ENCODE measurements around the gene KRTAP25-1.

The KRTAP25-1 gene

DNA sequence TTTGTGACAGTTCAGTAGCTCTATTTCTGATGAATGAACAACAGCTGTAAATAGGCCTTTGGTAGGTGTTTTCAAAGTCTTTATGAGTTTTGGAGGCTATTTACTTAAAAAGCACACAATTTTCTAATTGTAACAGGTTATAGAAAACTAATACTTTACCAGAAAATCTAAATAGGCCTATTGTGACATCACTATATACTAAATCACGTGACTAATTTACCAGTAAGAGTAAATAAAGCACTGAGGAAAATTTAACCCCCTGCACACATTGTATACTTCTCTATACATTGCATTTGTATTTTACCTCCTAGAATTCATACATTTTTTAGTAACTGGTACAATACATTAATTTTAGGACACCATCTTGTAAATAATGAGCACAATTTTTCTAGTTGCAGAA lies 15.8 kb upstream of the KRTAP25-1 start:
- H3K27me3 ChIP-seq (ENCODE audit: control insufficient read depth, insufficient read depth, low read length) = no peaks in the 10 kb centered on the region
- no peaks in the 10 kb centered on the region for H3K9me3 ChIP-seq (replicated peaks; ENCODE audit: low read length)
- no peak overlapping the region for H3K4me2 ChIP-seq (ENCODE audit: low read length)
- H3K4me1 ChIP-seq (ENCODE audit: control insufficient read depth, insufficient read depth, low read length) = no peaks in the 10 kb centered on the region
- H3K4me3 ChIP-seq (ENCODE audit: low read length) = no peak overlapping the region
- no peaks in the 10 kb centered on the region for H3K36me3 ChIP-seq (ENCODE audit: insufficient read depth, low read length)
- H3K9ac ChIP-seq (ENCODE audit: low read depth, low read length) = no peak overlapping the region

DNA sequence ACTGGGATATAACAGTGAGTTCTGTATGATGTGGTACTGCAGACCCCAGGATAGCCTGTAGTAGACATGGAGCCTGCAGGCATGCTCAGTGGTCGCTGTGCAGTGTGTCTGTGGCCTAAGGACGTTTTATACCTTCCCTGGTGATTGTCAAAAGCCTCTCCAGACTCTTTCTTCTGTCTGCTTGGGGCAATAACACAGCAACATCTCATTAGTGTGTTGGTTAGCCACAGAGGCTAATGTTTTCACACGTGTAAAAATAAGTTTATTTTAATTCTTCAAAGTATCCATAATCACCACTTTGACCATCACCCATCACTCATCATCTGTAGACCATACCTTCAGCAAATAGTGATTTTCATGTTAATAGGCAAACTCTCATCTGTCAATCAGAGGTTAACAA lies 6.5 kb downstream of the KRTAP25-1 start, which contains the start of gene KRTAP24-1:
Gene KRTAP24-1, minus strand, starts transcription at position 101 of the 400 bp plus-strand sequence. Its CDS starts 18 bp downstream, at position 83.
- no peaks in the 10 kb centered on the region for H3K36me3 ChIP-seq (ENCODE audit: insufficient read depth, low read length)
- peaks cover 8% of the 10 kb centered on the region for H3K9me3 ChIP-seq (replicated peaks; ENCODE audit: low read length)
- no peak within 1 kb of the TSS for H3K9ac ChIP-seq (ENCODE audit: low read depth, low read length)
- no peaks in the 10 kb centered on the region for H3K4me1 ChIP-seq (ENCODE audit: control insufficient read depth, insufficient read depth, low read length)
- no peak within 1 kb of the TSS for H3K4me3 ChIP-seq (ENCODE audit: low read length)
- H3K4me2 ChIP-seq (ENCODE audit: low read length) = no peak within 1 kb of the TSS
- H3K27me3 ChIP-seq (ENCODE audit: control insufficient read depth, insufficient read depth, low read length) = no peaks in the 10 kb centered on the region

- Histone ChIP-seq H3K9me3 (replicated peaks; ENCODE audit: low read length) (peaks cover 11% of the 10 kb centered on the region), H3K9ac (ENCODE audit: low read depth, low read length) (no peak overlapping the region), H3K4me1 (ENCODE audit: control insufficient read depth, insufficient read depth, low read length) (no peaks in the 10 kb centered on the region), H3K36me3 (ENCODE audit: insufficient read depth, low read length) (no peaks in the 10 kb centered on the region), H3K4me2 (ENCODE audit: low read length) (no peak overlapping the region), H3K27me3 (ENCODE audit: control insufficient read depth, insufficient read depth, low read length) (no peaks in the 10 kb centered on the region), H3K4me3 (ENCODE audit: low read length) (no peak overlapping the region)
These were observed 17.7 kb downstream of the KRTAP25-1 start for GRCh38 chr21:30271611-30272010.

- no peaks in the 10 kb centered on the region for H3K4me1 ChIP-seq (ENCODE audit: control insufficient read depth, insufficient read depth, low read length)
- no peaks in the 10 kb centered on the region for H3K27me3 ChIP-seq (ENCODE audit: control insufficient read depth, insufficient read depth, low read length)
- H3K9me3 ChIP-seq (replicated peaks; ENCODE audit: low read length) = peaks cover 11% of the 10 kb centered on the region
- no peak overlapping the region for H3K9ac ChIP-seq (ENCODE audit: low read depth, low read length)
- H3K36me3 ChIP-seq (ENCODE audit: insufficient read depth, low read length) = no peaks in the 10 kb centered on the region
- H3K4me2 ChIP-seq (ENCODE audit: low read length) = no peak overlapping the region
- no peak overlapping the region for H3K4me3 ChIP-seq (ENCODE audit: low read length)
These were observed 18.2 kb downstream of the KRTAP25-1 start for GRCh38 chr21:30271156-30271555.

DNA sequence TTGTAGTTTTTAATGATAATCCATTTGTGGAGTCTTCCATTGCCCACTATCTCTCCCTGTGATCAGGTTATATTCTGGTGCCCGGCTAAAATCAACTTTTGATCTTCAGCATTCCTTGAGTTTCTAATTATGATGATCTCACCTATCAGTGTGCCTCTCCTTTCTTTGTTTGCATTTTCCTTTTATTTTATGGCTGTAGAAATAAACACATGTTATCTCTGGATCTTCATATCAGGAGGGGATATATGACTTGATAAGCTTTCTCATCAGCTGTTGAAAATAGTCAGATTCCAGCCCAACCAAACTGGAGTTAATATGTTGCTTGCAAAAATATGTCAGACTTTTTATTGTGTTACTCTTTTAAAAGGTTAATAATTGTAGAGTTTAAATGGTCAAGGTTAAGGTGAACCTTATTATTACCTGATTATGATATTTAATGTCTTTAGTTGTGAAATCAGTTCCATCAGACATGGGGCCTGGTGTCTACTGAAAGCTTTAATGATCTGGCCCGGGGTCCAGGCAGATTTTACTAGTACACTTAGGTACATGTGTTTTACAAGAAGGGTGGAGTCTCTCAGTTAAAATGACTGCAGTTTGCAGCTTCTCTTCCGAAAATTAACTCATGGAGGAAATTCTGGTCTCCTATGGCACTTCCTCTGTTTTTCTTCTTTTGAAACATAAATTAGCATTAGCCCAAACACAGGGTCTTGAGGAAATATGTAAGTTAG lies 19.3 kb downstream of the KRTAP25-1 start:
- no peak overlapping the region for H3K9ac ChIP-seq (ENCODE audit: low read depth, low read length)
- no peaks in the 10 kb centered on the region for H3K27me3 ChIP-seq (ENCODE audit: control insufficient read depth, insufficient read depth, low read length)
- H3K9me3 ChIP-seq (replicated peaks; ENCODE audit: low read length) = peaks cover 11% of the 10 kb centered on the region
- no peaks in the 10 kb centered on the region for H3K4me1 ChIP-seq (ENCODE audit: control insufficient read depth, insufficient read depth, low read length)
- H3K4me2 ChIP-seq (ENCODE audit: low read length) = no peak overlapping the region
- H3K4me3 ChIP-seq (ENCODE audit: low read length) = no peak overlapping the region
- no peaks in the 10 kb centered on the region for H3K36me3 ChIP-seq (ENCODE audit: insufficient read depth, low read length)

GRCh38 chr21:30268608-30269197 lies 20.6 kb downstream of the KRTAP25-1 start:
- Histone ChIP-seq H3K4me1 (ENCODE audit: control insufficient read depth, insufficient read depth, low read length) (no peaks in the 10 kb centered on the region), H3K4me2 (ENCODE audit: low read length) (no peak overlapping the region), H3K36me3 (ENCODE audit: insufficient read depth, low read length) (no peaks in the 10 kb centered on the region), H3K27me3 (ENCODE audit: control insufficient read depth, insufficient read depth, low read length) (no peaks in the 10 kb centered on the region), H3K9me3 (replicated peaks; ENCODE audit: low read length) (peaks cover 11% of the 10 kb centered on the region), H3K9ac (ENCODE audit: low read depth, low read length) (no peak overlapping the region), H3K4me3 (ENCODE audit: low read length) (no peak overlapping the region)

DNA sequence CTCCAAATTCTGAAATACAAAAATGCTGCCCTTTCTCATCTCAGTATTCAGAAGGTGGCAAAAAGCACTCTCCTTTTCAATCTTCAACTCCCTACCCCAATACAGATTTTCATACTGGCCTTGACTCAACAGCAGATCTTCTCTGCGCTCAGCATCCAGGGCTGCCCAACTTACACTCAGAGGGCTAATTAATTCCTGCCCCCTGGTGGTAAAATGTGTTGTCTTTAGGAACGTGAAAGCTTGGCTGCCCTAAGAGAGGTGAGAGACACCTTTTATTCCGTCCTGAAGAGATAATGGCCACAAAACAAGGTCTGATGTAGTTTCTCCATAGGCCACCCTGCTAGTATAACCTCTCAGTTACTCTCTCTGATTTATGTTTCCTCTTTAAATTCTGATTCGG lies 31.5 kb downstream of the KRTAP25-1 start:
- H3K4me1 ChIP-seq (ENCODE audit: control insufficient read depth, insufficient read depth, low read length) = no peaks in the 10 kb centered on the region
- H3K4me3 ChIP-seq (ENCODE audit: low read length) = no peak overlapping the region

DNA sequence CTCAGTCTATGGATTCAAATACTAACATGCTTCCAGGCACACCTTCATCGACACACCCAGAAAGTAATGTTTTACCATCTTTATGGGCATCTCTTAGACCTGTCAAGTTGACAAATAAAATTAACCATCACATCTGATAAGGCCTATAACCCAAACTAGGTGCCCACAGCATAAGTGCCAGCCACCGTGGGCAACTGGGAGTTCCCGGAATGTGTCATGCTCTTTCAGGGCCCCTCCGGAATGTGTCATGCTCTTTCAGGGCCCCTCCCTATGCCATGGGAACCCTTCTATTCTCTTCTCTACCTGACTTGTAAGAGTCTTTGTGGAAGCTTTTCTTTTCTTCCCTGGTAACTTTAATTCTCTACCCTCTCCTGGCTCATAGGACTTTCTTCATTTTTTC lies 33.2 kb downstream of the KRTAP25-1 start:
- no peaks in the 10 kb centered on the region for H3K27me3 ChIP-seq (ENCODE audit: control insufficient read depth, insufficient read depth, low read length)
- H3K36me3 ChIP-seq (ENCODE audit: insufficient read depth, low read length) = no peaks in the 10 kb centered on the region
- H3K4me2 ChIP-seq (ENCODE audit: low read length) = no peak overlapping the region
- peaks cover 3% of the 10 kb centered on the region for H3K9me3 ChIP-seq (replicated peaks; ENCODE audit: low read length)
- no peaks in the 10 kb centered on the region for H3K4me1 ChIP-seq (ENCODE audit: control insufficient read depth, insufficient read depth, low read length)
- no peak overlapping the region for H3K4me3 ChIP-seq (ENCODE audit: low read length)
- H3K9ac ChIP-seq (ENCODE audit: low read depth, low read length) = no peak overlapping the region

More for the DNA sequence above, 31.5 kb downstream of the KRTAP25-1 start:
- no peaks in the 10 kb centered on the region for H3K27me3 ChIP-seq (ENCODE audit: control insufficient read depth, insufficient read depth, low read length)
- no peak overlapping the region for H3K4me2 ChIP-seq (ENCODE audit: low read length)
- no peak overlapping the region for H3K9ac ChIP-seq (ENCODE audit: low read depth, low read length)
- H3K9me3 ChIP-seq (replicated peaks; ENCODE audit: low read length) = peaks cover 3% of the 10 kb centered on the region
- no peaks in the 10 kb centered on the region for H3K36me3 ChIP-seq (ENCODE audit: insufficient read depth, low read length)

DNA sequence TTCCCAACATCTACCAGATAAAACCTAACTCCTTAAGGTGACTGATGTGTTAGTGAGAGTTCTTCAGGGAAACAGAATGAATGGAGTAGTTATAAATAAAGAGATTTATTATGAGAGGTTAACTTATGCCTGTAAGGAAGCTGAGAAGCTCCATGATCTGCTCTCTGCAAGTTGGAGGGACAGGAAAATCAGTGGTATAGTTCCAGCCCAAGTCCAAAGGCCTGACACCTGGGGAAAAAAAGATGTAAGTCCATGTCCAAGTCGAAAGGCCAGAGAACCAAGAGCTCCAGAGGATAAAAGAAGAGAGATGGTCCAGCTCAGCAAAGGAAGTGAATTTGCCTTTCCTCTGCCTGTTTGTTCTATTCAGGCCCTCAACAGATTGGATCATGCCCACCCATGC lies 33.6 kb downstream of the KRTAP25-1 start:
- H3K36me3 ChIP-seq (ENCODE audit: insufficient read depth, low read length) = no peaks in the 10 kb centered on the region
- no peaks in the 10 kb centered on the region for H3K4me1 ChIP-seq (ENCODE audit: control insufficient read depth, insufficient read depth, low read length)
- H3K27me3 ChIP-seq (ENCODE audit: control insufficient read depth, insufficient read depth, low read length) = no peaks in the 10 kb centered on the region
- no peak overlapping the region for H3K9ac ChIP-seq (ENCODE audit: low read depth, low read length)
- peaks cover 3% of the 10 kb centered on the region for H3K9me3 ChIP-seq (replicated peaks; ENCODE audit: low read length)
- H3K4me3 ChIP-seq (ENCODE audit: low read length) = no peak overlapping the region
- H3K4me2 ChIP-seq (ENCODE audit: low read length) = no peak overlapping the region

DNA sequence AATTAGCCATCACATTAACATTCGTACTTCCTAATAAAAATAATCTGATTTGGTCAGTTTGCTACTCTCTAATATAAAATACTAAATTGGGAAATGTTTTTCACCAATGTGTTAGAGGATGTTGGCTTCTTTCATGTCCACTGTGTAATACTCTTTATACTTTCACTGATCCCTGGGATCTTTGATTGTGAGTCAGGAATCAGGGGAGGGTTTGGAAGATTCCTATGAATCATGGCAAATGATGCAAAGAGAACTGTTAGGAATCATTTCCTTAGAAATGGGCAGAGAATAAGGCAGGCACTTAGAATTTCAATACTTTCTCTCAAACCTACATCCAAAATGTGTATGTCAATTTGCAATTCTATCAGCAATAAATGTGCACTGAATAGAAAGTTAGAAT lies 37.5 kb downstream of the KRTAP25-1 start:
- Histone ChIP-seq H3K4me1 (ENCODE audit: control insufficient read depth, insufficient read depth, low read length) (no peaks in the 10 kb centered on the region), H3K27me3 (ENCODE audit: control insufficient read depth, insufficient read depth, low read length) (no peaks in the 10 kb centered on the region), H3K4me2 (ENCODE audit: low read length) (no peak overlapping the region), H3K36me3 (ENCODE audit: insufficient read depth, low read length) (no peaks in the 10 kb centered on the region), H3K9ac (ENCODE audit: low read depth, low read length) (no peak overlapping the region), H3K9me3 (replicated peaks; ENCODE audit: low read length) (peaks cover 5% of the 10 kb centered on the region), H3K4me3 (ENCODE audit: low read length) (no peak overlapping the region)

DNA sequence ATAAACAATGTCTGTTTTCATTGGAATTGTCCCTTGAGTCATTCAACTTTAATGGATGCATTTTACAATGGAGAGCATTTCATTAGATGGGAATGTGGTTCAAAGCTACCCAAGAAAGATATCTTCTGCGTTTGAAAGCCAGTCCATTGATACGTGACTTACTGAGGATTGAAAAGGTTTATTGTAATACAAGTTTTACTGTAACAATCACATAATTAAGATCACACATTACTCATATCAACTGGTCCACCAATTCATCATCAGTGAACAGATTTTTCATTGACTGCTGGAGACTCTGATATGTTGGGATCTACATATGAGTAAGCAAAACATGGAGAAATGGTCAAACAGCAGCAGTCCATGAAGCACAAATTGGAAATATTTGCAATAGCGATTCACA lies 39.4 kb downstream of the KRTAP25-1 start:
- Histone ChIP-seq H3K27me3 (ENCODE audit: control insufficient read depth, insufficient read depth, low read length) (no peaks in the 10 kb centered on the region), H3K4me3 (ENCODE audit: low read length) (no peak overlapping the region), H3K9ac (ENCODE audit: low read depth, low read length) (no peak overlapping the region), H3K4me1 (ENCODE audit: control insufficient read depth, insufficient read depth, low read length) (no peaks in the 10 kb centered on the region), H3K4me2 (ENCODE audit: low read length) (no peak overlapping the region), H3K36me3 (ENCODE audit: insufficient read depth, low read length) (no peaks in the 10 kb centered on the region), H3K9me3 (replicated peaks; ENCODE audit: low read length) (peaks cover 5% of the 10 kb centered on the region)

DNA sequence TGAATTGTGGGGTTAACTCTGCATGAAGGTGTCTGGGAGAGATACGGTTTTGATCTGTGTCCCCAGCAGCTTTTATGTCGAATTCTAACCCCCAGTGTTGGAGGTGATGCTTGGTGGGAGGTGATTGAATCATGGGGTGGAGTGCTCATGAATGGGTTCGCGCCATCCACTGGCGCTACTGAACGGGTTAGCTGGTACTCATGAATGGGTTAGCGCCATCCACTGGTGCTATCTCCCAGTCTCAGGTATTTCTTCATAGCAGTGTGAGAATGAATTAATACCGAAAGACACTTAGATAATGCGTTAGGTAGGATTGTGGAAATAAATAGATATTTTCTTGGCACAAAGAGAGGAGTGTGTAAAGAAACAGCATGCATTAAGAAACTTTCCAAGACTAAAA lies 40.5 kb downstream of the KRTAP25-1 start:
- H3K27me3 ChIP-seq (ENCODE audit: control insufficient read depth, insufficient read depth, low read length) = no peaks in the 10 kb centered on the region
- peaks cover 7% of the 10 kb centered on the region for H3K9me3 ChIP-seq (replicated peaks; ENCODE audit: low read length)
- no peaks in the 10 kb centered on the region for H3K4me1 ChIP-seq (ENCODE audit: control insufficient read depth, insufficient read depth, low read length)
- no peaks in the 10 kb centered on the region for H3K36me3 ChIP-seq (ENCODE audit: insufficient read depth, low read length)
- H3K4me3 ChIP-seq (ENCODE audit: low read length) = no peak overlapping the region
- H3K4me2 ChIP-seq (ENCODE audit: low read length) = no peak overlapping the region
- no peak overlapping the region for H3K9ac ChIP-seq (ENCODE audit: low read depth, low read length)

Data from skeletal muscle satellite cell (primary cell).